Measurements from ENCODE around the gene LDHD.
A peak's percentile ranks its signal among the peaks of the same experiment; 100 is the strongest.

Gene LDHD

DNA sequence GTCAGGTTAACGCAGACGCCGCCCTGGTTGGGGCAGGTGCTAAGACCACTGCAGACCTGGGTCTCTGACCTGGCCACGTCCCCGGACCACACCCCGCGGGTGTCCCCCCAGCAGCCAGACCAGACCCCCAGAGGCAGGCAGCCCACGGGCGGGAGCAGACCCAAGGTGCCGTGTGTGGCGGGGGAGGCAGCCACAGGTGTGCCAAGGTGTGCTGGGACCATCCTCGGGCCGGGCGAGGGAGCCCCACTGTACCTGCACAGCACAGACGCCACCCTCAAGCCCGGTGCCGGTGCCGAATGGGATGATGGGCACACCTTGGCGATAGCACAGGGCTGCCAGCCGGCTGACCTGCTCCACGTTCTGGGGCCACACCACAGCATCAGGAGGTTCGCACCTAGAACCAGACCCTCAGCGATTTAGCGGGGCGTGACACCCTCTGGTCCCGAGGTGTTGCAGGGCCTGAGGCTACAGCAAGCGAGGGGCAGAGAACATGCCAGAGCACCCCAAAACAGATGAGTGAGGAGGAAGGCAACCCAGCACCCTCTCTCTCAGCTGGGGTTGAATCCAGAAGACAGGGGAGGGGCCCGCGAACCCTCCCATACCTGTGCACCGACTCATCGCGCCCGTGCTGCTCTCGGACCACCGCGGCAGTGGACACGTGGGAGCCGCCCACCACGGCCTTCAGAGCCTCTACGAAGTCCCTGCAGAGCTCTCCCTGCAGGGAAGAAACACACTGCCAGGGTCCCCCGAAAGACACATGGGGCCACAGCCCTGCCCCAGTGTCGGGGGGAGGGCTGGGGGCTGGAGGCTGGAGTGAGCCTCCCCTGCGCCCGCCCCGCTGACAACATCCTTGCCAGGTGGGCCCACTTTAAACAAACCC, 1.4 kb downstream of the LDHD start:
- no peak for DNase-seq (ENCODE audit: low read depth, low spot score)

GRCh38 chr16:75114179-75114945, 2.2 kb downstream of the LDHD start:
- DNase-seq (ENCODE audit: low read depth, low spot score) = no peak

DNA sequence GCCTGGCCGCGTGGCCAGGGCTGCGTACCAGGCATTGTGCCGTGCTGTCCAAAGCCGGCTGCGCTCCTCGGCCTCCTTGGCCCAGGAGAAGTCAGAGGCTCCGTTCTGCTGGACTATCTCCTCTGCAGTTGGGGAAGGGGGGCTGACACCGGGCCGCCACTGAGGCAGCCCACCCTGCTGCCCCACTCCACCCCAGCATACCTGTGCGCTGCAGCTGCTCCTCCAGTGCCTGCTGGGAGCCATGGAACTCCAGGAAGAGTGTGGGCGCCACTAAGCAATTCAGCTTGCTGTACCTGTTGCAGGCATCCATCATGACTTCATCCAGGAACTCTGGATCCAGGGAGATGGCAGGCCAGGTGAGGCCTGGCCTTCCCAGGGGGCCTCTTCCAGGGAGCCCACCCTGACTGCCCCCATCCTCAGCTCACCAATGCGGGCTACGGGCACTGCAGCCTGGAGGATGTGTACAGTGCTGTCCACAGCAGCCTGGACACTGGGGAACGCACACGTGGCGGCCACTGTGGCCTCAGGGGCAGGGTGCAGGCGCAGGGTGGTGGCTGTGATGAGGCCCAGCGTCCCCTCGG, 2.9 kb downstream of the LDHD start:
- DNase-seq (ENCODE audit: low read depth, low spot score) = no peak

DNA sequence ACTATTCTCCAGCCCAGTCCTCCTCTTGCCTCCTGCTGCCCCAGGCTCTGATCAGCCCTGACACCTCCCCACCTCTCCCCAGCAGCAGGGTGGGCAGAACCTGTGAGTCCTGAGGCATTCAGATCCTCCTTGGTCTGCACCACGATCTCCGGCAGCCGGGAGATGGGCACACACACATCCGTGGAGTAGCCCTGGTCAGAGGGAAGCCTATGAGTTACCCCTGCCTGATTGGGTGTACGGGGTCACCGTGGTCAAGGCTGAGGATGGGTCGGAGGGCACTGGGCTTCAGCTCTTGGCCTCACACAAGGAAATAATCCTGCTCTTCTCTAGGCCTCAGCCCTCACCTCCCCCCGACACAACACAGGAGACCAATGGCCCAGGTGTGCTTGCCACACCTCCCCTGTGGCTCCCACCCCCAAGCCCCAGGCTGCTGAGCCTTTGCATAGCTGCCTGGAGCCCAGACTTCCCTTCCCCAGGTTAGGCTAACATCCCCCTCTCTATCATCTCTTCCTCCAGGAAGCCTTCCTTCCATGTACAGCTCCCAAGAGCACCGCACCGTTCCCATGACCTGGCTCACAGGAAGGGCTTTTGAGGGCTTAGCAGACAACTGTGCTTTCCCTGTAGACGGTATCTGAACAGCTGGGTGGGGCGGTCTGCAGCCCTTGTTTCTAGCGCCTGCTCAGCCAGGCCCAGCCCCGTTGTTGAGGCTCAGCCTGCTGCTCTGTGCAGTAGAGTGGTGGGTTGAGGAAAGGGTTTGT, 3.7 kb downstream of the LDHD start:
- DNase-seq (ENCODE audit: low read depth, low spot score) = no peak

GRCh38 chr16:75111961-75112733, 4.4 kb downstream of the LDHD start:
- DNase-seq (ENCODE audit: low read depth, low spot score) = no peak

DNA sequence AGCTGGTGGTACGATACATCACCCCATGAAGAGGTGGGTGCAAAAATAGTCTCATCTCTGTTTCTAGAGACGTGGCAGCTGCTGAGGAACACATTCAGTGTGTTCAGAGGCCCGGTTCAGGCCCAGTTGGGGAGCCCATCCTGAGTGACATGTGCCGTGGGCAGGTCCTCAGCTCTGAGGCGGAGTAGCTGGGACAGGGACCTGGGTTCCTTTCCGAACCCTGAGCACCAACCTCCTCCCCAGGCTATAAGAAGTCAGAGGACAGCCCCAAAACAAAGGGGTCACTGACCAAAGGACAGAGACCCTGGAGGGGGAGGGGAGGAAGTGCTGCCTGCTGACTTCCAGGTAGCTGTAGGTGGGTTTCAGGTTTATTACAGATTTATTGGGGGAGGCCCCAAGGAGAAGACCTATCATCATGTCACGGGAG, 5.1 kb downstream of the LDHD start:
- DNase-seq (ENCODE audit: low read depth, low spot score) = no peak

GRCh38 chr16:75110637-75111513, 5.7 kb downstream of the LDHD start:
- peak; percentile 51 for DNase-seq (ENCODE audit: low read depth, low spot score)

DNA sequence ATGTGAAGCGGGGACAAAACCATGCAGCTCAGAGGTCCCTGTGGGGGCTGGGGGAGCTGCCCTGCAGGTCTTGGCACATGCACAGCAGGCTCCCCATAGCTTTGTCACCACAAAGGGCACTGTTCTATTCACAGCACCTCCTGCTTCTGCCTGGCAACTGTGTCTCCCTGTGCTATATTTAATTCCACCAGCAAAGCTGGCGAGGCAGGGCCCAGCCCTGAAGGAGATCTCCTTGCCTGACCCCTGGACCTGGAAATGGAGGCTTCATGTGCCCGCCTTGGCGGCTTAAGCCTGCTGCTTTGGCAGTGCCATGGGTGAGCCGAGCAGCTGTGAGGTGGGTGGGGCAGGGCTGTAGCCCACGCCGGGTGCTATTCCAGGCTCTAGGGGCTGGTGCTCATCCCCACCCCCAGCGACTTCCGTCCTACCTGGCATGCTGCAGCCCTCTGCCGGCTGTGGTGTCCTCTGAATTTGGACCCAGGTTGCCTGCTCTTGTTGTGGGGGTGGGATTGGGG, 6.8 kb downstream of the LDHD start:
- no peak for DNase-seq (ENCODE audit: low read depth, low spot score)

DNA sequence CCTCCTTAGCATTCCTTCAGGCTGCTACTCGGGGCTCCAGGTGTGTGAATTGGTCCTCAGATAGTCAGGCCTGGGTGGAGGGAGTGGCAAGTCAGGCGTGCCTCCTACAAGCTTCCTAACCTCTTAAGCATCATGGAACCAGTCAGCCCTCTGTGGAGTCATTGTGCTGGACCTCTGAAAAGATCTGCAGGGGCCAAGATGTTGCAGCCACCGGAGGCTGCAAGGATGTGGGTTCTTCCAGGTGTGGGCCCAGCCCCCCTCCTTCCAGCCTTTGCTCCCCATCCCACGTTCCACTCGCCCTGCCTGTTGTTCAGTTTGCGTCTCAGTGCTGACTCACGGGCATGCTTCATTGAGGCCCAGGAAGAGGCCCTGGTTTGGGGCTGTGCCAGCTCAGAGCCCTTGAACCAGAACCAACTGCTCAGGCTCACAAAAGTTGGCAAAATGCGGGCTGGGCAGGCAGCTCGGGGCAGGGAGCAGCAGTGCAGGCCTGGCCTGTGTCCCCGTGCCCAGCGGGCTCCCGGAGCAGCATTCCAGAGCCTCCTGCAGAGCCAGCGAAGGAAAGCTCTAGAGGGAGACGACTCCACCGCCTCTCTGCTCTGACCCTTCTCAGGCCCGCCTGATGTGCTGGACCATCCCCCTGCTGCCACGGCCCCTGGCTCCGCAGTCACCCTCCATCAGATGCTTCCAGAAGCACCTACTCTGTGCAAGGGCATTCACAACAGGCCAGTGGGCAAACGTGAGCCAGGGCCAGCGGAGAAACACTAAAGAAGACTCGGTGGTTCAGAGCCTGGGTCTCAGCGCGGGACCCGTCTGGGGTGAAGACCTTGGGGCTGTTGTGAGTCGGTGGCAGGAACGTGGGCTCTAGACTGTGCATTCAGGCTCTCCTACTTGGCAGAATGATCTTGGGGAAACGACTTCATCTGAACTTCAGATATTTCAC, 7.5 kb downstream of the LDHD start:
- peak; percentile 23 for DNase-seq (ENCODE audit: low read depth, low spot score)

GRCh38 chr16:75107505-75107904, 9.1 kb downstream of the LDHD start:
- DNase-seq (ENCODE audit: low read depth, low spot score) = no peak

DNA sequence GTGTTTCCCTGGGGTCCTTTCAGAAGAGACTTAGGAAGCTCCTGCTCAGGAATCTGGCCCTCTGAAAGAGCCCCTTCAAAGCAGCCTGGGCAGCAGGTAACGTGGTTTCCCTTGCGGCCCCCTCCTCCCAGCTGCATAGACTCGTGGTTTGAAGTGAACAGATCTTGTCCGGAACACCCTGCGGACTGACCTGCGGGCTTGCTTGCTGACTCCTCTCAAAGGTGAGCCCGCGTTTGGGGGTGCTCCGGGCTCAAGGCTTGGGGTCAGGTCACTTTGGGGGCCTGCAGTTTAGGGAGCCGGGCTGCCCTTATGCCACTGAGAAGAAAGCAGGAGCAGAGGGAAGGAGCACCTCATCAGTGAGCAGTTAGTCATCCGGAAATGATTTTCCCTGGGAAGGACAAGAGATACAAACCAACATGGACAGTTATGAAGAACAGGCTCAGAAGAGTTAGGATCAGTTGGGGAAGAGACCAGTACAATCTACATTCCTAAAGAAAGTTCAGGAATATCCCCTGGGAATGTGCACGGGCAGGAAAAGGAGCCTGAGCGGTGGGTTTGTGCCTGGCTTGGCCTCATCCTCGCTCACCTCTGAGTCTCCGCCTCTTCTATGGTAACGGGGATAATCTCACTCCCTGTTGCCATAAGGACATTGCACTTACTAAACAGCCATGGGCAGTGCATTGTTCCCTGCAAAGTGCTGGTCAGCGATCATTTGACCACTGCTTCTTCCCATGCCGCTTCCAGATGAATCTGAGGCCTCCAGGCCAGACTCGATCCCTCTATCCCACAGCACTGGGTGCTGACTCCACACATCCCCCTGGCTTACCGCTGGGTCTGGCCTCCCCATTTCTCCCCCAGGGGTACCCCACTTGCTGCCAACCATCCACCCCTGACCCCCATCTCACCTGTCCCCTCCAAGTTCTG, 10.0 kb downstream of the LDHD start:
- DNase-seq (ENCODE audit: low read depth, low spot score) = no peak

GRCh38 chr16:75105306-75106061, 11.1 kb downstream of the LDHD start:
- no peak for DNase-seq (ENCODE audit: low read depth, low spot score)

GRCh38 chr16:75104836-75105235, 11.7 kb downstream of the LDHD start:
- no peak for DNase-seq (ENCODE audit: low read depth, low spot score)

GRCh38 chr16:75103994-75104393, 12.6 kb downstream of the LDHD start:
- DNase-seq (ENCODE audit: low read depth, low spot score) = no peak

- DNase-seq (ENCODE audit: low read depth, low spot score) = no peak
These were observed 14.0 kb downstream of the LDHD start for GRCh38 chr16:75102595-75102994.

- DNase-seq (ENCODE audit: low read depth, low spot score) = no peak
These were observed 14.9 kb downstream of the LDHD start for GRCh38 chr16:75101635-75102034.

DNA sequence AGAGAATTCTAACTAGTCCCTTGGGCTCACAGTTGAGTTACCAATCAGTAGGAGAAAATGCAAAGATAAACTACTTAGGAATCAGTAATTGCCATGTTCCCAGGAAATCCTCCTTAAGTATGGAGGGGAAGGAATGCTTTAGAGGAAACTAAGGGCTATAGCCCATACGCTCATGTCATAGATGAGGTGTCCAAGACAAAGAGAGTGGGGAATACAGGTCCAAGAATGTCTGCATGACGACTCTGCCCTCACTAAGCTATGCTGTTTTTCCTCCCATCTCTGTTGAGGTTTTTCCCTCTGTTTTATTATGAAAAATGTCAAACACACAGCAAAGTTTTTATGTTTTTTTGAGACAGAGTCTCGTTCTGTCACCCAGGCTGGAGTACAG, 16.0 kb downstream of the LDHD start:
- no peak for DNase-seq (ENCODE audit: low read depth, low spot score)

All from activated naive CD8-positive, alpha-beta T cell treated with anti-CD3 and anti-CD28 coated beads, Interleukin-2, amount 50 U/mL, for 16 hours (primary cell).